CD4-positive, alpha-beta T cell (primary cell): ENCODE results near the gene RAB15. TPM values are rescaled to one million over a fixed set of nuclear protein-coding genes. Genes with fewer than 3 reads are reported as not detected.

ENCODE experiments used
- ATAC-seq: fragments of 200-7000 bp; cut with Tn5 transposase; one replicate; pipeline ENCODE4 v1.10.0; 2022; ENCODE audit warnings: mild to moderate bottlenecking; ENCODE audit not compliant: poor library complexity
- CTCF ChIA-PET: fragments of 350-600 bp; sonication (Branson Sonifier 250); formaldehyde crosslinking; loops from one replicate; lab custom pipeline; 2021; ENCODE audit warnings: antibody characterized with exemption, inconsistent platforms; lab: Charles Lee
- POLR2A ChIA-PET: fragments of 350-600 bp; sonication (Branson Sonifier 250); formaldehyde crosslinking; loops from one replicate; lab custom pipeline; 2021; ENCODE audit warnings: antibody characterized with exemption, inconsistent platforms; lab: Charles Lee
- DNase-seq, 14 experiments: peaks; one replicate each; pipeline ENCODE4 v3.0.0-alpha.2; 2013 to 2020; ENCODE audit warnings: mixed read lengths in 2 of 14
- H3K27ac ChIP-seq, 2 donors: one replicate each; pipeline versions ENCODE4 v1.5.1 to v1.7.0; 2013; ENCODE audit warnings: low read length in 2 of 2, low read depth in 1 of 2, mild to moderate bottlenecking in 1 of 2
- H3K27me3 ChIP-seq, 2 experiments: 1 replicate in 1 of 2; 2 replicates in 1 of 2; pipeline versions ENCODE4 v1.6.1 to v1.7.0; 2013; ENCODE audit warnings: low read length in 2 of 2, control low read depth in 1 of 2, mild to moderate bottlenecking in 1 of 2, moderate library complexity in 1 of 2; ENCODE audit not compliant: insufficient read depth in 2 of 2, control insufficient read depth in 1 of 2
- H3K36me3 ChIP-seq: one replicate; pipeline ENCODE4 v1.6.1; 2013; ENCODE audit warnings: low read length, control low read depth; ENCODE audit not compliant: insufficient read depth
- H3K4me1 ChIP-seq: one replicate; pipeline ENCODE4 v1.6.1; 2013; ENCODE audit warnings: low read length, control low read depth; ENCODE audit not compliant: insufficient read depth
- H3K4me3 ChIP-seq: one replicate; pipeline ENCODE4 v1.5.1; 2013; ENCODE audit warnings: mild to moderate bottlenecking, low read length, moderate library complexity
- H3K9me3 ChIP-seq, 2 experiments: 1 replicate in 1 of 2; 2 replicates in 1 of 2; pipeline versions ENCODE4 v1.6.1 to v1.7.0; 2013; ENCODE audit warnings: low read length in 2 of 2, mild to moderate bottlenecking in 2 of 2, control low read depth in 1 of 2, moderate library complexity in 1 of 2; ENCODE audit not compliant: control insufficient read depth in 1 of 2, insufficient read depth in 1 of 2
- H3K27ac Mint-ChIP-seq: one replicate; pipeline ENCODE4 v1.8.0; 2020; ENCODE audit warnings: mixed read lengths
- H3K27me3 Mint-ChIP-seq: one replicate; pipeline ENCODE4 v1.8.0; 2021; ENCODE audit warnings: mixed read lengths
- H3K36me3 Mint-ChIP-seq: one replicate; pipeline ENCODE4 v1.8.0; 2021; ENCODE audit warnings: low read depth, mixed read lengths
- H3K4me1 Mint-ChIP-seq: one replicate; pipeline ENCODE4 v1.8.0; 2021; ENCODE audit warnings: low read depth, mixed read lengths
- H3K4me3 Mint-ChIP-seq: one replicate; pipeline ENCODE4 v1.8.0; 2020; ENCODE audit warnings: mild to moderate bottlenecking, mixed read lengths
- H3K9me3 Mint-ChIP-seq: one replicate; pipeline ENCODE4 v1.8.0; 2020; ENCODE audit warnings: mixed read lengths
- CTCF ChIP-seq: fragments of 200-600 bp; IDR thresholded peaks from one replicate; pipeline ENCODE4 v1.8.0; 2022; ENCODE audit warnings: antibody characterized with exemption, mild to moderate bottlenecking
- intact Hi-C, 2 experiments: fragments of 100-400 bp; cut with DNase I in 1 of 2; cut with micrococcal nuclease in 1 of 2; formaldehyde crosslinking; loops; one replicate each; pipeline versions ENCODE4 v1.15.1 to v1.9.0; 2023 to 2025; cut with DNase I, micrococcal nuclease
- total RNA-seq, 174 experiments: library from RNA in 2 of 174; stranded (reverse) in 2 of 174; gene quantifications; one replicate each; pipeline ENCODE4 v1.2.3 and lab custom pipeline; 2021 to 2026

The RAB15 gene
- total RNA-seq, 2 experiments from 2014 or later, result 2.6 to 3.8 TPM

GRCh38 chr14:64929014-64929359 is 43.1 kb downstream of the RAB15 start:
- no peaks in the 10 kb centered on the region for H3K27me3 ChIP-seq
- Mint-ChIP-seq H3K27me3 (no peaks in the 10 kb centered on the region), H3K4me3 (no peak overlapping the region), H3K36me3 (peaks cover 70% of the 10 kb centered on the region), H3K27ac (no peak overlapping the region), H3K4me1 (peaks cover 16% of the 10 kb centered on the region), H3K9me3 (no peaks in the 10 kb centered on the region)
- DNase-seq, result peak in 3 of 14 experiments; percentile 16 to 43 (median 40)
- peak; percentile 71 for ATAC-seq
- intact Hi-C loops, result loop anchor here (2.0 to 5.0 kb wide), 2 partner anchors 14 to 53 kb away; partner anchors contain the start of gene CHURC1 (in 1 of the 2)
- POLR2A ChIA-PET, result interaction anchor here (0.7 to 7.0 kb wide), 5 partner anchors 13 to 590 kb away, joined by 3 to 132 read pairs (median 3); partner anchors contain the start of genes CHURC1 and GPX2
- H3K9me3 ChIP-seq, result no peaks in the 10 kb centered on the region
- H3K4me1 ChIP-seq, result peaks cover 41% of the 10 kb centered on the region
- peaks cover 81% of the 10 kb centered on the region for H3K36me3 ChIP-seq
- peak overlapping the region; percentile 61 to 71 for H3K27ac ChIP-seq
- TF ChIP-seq CTCF, result no peak
- H3K4me3 ChIP-seq, result peak overlapping the region; percentile 9
- CTCF ChIA-PET, result interaction anchor here (0.7 kb wide), 1 partner anchor 10 kb away, joined by 3 read pairs; no protein-coding TSS in a partner anchor

- Histone ChIP-seq H3K4me1 (peaks cover 41% of the 10 kb centered on the region), H3K4me3 (peak overlapping the region; percentile 9), H3K9me3 (no peaks in the 10 kb centered on the region), H3K36me3 (peaks cover 77% of the 10 kb centered on the region), H3K27ac (peak overlapping the region; percentile 61 to 71), H3K27me3 (no peaks in the 10 kb centered on the region)
- intact Hi-C loops, result loop anchor here (1.0 to 5.0 kb wide), 3 partner anchors 14 to 54 kb away; partner anchors contain the start of gene CHURC1 (in 2 of the 2)
- Mint-ChIP-seq H3K9me3 (no peaks in the 10 kb centered on the region), H3K4me1 (peaks cover 21% of the 10 kb centered on the region), H3K36me3 (peaks cover 70% of the 10 kb centered on the region), H3K27ac (no peak overlapping the region), H3K4me3 (no peak overlapping the region), H3K27me3 (no peaks in the 10 kb centered on the region)
- no peak for TF ChIP-seq CTCF
- POLR2A ChIA-PET, result interaction anchor here (0.7 to 7.0 kb wide), 6 partner anchors 12 to 590 kb away, joined by 3 to 132 read pairs (median 4); partner anchors contain the start of genes CHURC1, FNTB and GPX2
- CTCF ChIA-PET, result interaction anchor here (0.7 kb wide), 1 partner anchor 10 kb away, joined by 3 read pairs; no protein-coding TSS in a partner anchor
- peak in 3 of 14 experiments; percentile 56 to 80 (median 59) for DNase-seq
- peak; percentile 80 for ATAC-seq
These were observed 43.7 kb downstream of the RAB15 start for GRCh38 chr14:64928239-64929013.

- Histone ChIP-seq H3K4me1 (peaks cover 41% of the 10 kb centered on the region), H3K27ac (peak overlapping the region in 1 of 2 donors; percentile 5), H3K9me3 (no peaks in the 10 kb centered on the region), H3K27me3 (no peaks in the 10 kb centered on the region), H3K4me3 (no peak overlapping the region), H3K36me3 (peaks cover 63% of the 10 kb centered on the region)
- CTCF ChIA-PET, result interaction anchor here (1.2 to 1.7 kb wide), 2 partner anchors 60 to 386 kb away, joined by 3 to 4 read pairs; partner anchors contain the start of genes FNTB and HSPA2
- H3K27me3 Mint-ChIP-seq, result no peaks in the 10 kb centered on the region
- H3K27ac Mint-ChIP-seq, result no peak overlapping the region
- peaks cover 27% of the 10 kb centered on the region for H3K4me1 Mint-ChIP-seq
- no peak for ATAC-seq
- no peak for TF ChIP-seq CTCF
- H3K9me3 Mint-ChIP-seq, result no peaks in the 10 kb centered on the region
- POLR2A ChIA-PET, result interaction anchor here (0.5 to 7.0 kb wide), 4 partner anchors 9 to 601 kb away, joined by 3 to 132 read pairs (median 4); partner anchors contain the start of genes CHURC1 and FNTB
- H3K4me3 Mint-ChIP-seq, result no peak overlapping the region
- peaks cover 59% of the 10 kb centered on the region for H3K36me3 Mint-ChIP-seq
- intact Hi-C loops, result loop anchor here in 1 of 2 experiments (5.0 kb wide), 1 partner anchor 55 kb away; no protein-coding TSS in a partner anchor
- no peak for DNase-seq
These were observed 45.1 kb downstream of the RAB15 start for GRCh38 chr14:64927031-64927430.
